Choroid plexus epithelial cell (primary cell): ENCODE results near the gene MICAL3.
"Not testable (repeated sequence)": the region's sequence is repeated elsewhere in the genome, so short reads cannot be mapped to it uniquely, and the experiment has no call there.

Experiments used
- DNase-seq: peaks from one replicate; pipeline ENCODE4 v3.0.0-alpha.2; 2010; ENCODE audit warnings: low read depth
- H3K4me3 ChIP-seq: 2 replicates; pipeline ENCODE4 v1.5.1; 2011; ENCODE audit warnings: low read depth, mild to moderate bottlenecking, control low read depth, low read length, moderate library complexity
- TF ChIP-seq, protein P1 (sequence below): conservative IDR thresholded peaks from 2 replicates; pipeline ENCODE4 v1.5.1; 2011; ENCODE audit warnings: low read depth, mild to moderate bottlenecking, control low read depth, inconsistent platforms, low read length, moderate library complexity

Gene MICAL3

DNA sequence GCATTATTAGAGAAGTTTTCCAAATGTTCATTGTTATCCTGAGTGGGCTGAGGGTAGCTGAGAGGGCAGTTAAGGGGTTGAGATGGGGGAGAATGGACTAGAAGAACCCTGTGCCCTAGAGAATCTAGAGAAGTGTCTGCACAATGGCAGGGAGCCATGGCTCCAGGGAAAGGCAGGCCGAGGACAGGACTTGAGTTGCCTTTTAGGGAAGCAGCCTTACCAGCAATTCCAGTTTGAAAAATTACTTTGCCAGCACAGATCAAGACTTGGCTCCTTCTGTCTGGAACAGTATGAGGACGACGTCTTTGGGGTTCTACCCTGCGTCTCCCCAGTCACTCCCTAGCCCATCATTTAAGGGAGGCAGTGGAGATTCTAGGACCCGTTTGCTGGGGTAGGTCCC, 25.7 kb upstream of the MICAL3 start:
- H3K4me3 ChIP-seq: no peak overlapping the region
- DNase-seq: no peak
- TF ChIP-seq, protein P1, sequence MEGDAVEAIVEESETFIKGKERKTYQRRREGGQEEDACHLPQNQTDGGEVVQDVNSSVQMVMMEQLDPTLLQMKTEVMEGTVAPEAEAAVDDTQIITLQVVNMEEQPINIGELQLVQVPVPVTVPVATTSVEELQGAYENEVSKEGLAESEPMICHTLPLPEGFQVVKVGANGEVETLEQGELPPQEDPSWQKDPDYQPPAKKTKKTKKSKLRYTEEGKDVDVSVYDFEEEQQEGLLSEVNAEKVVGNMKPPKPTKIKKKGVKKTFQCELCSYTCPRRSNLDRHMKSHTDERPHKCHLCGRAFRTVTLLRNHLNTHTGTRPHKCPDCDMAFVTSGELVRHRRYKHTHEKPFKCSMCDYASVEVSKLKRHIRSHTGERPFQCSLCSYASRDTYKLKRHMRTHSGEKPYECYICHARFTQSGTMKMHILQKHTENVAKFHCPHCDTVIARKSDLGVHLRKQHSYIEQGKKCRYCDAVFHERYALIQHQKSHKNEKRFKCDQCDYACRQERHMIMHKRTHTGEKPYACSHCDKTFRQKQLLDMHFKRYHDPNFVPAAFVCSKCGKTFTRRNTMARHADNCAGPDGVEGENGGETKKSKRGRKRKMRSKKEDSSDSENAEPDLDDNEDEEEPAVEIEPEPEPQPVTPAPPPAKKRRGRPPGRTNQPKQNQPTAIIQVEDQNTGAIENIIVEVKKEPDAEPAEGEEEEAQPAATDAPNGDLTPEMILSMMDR: no peak

DNA sequence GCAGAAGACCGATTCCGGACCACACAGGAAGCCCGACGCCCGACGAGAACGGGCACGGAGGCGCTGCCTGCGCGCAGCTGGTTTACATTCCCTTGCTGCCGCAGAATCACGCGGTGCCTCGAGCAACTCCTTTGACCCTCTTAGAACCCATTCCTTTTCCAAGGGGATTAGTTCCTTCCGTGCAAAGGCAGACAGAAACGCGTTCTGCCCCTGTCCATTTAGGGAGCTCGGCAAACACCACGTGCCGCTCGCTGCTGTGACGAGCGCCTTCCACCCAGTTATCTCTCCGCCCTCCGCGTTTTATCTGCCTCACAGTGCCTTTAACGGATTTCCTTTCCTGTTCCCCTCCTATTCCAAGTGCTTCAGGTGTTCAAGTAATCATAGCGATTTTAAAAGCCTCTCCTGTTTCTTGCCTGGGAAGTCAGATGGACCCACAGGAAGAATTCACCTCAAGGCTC, 24.1 kb upstream of the MICAL3 start:
- peak overlapping the region; percentile 49 for H3K4me3 ChIP-seq
- TF ChIP-seq, protein P1: no peak

DNA sequence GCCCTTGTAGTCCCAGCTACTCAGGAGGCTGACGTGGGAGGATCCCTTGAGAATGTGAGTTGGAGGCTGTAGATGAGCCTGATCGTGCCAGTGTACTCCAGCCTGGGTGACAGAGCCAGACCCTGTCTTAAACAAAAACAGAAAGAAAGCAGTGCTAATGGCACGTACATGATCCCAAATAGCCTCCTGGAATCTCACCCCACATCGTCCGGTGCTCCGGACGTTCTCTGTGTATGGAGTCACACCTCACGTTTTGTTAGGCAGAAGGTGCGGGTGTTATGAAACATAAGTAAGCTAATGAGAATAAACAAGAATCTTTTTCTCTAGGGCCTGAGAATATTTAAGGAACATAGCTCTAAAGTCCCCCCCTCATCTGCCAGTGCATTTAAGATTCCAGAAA, 23.7 kb upstream of the MICAL3 start:
- H3K4me3 ChIP-seq: peak overlapping the region; percentile 49
- DNase-seq: no peak
- TF ChIP-seq, protein P1: no peak

More for the DNA sequence above, 24.1 kb upstream of the MICAL3 start:
- peak; percentile 57 for DNase-seq

DNA sequence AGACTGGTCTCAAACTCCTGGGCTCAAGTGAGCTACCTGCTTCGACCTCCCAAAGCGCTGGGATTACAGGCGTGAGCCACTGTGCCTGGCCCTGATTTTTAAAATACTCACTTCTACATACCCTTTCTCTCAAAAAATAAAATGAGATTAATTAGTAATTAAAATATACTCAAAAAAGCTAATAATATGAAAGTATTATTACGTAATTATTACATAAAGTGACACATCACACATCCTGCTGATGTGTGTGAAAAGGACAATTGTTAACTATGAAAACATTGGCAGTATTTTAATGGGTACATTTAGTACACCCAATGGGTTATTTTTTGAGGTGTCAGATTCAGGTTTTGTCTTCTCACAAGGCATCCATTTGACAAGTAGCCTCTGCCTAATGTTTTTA, 21.4 kb upstream of the MICAL3 start:
- TF ChIP-seq, protein P1: no peak
- DNase-seq: no peak
- H3K4me3 ChIP-seq: no peak overlapping the region

DNA sequence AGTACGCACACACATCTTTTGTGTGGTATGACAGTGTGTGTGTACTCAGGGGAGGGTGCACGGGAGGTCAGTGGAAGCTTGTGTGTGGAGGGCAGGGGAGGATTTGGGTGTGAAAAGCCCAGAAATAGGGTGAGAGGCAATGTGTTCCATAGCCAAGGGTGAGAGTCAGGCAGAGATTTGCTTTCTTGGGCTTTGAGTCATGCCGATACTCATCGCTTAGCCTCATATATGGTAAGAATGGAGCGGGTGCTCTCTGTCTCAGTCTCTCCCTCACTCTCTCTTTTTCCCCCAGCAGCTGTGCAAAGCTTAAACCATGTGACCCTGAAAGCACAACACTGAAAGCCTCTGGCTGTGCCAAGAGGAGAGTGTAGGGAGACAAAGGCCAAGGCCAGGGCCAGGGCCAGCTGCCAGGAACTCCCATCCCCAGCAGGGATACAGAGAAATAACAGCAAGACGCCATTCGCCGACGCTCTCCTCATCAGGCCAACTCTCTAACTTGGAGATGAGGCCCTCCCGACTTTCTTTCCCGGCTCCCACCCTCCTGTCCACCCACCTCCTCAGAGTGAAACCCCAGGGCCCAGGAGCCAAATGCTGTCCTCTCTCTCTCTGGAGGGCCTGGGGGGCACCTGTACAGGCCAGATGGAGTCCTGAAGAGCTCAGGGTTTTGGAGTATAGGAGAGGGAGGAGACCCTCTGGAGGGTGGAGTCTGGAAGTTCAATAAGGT, 20.3 kb upstream of the MICAL3 start:
- DNase-seq: peak; percentile 86
- TF ChIP-seq, protein P1: no peak

DNA sequence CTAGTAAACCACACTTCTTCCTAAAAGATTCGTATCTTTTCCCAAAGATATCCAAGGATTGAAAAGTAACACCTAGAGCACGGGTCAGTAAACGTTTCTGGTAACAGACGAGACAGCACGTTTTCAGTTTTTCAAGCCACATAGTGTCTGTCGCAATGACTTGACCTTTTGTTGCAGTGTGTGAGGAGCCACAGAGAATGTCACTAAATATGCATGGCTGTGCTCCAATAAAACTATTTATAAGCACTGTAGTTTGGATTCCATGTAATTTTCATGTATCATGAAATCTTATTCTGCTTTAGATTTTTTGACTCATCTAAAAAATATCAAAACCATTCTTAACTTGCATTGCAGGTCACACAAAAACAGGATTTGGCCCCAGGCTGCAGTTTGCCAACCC, 18.3 kb upstream of the MICAL3 start:
- no peak for DNase-seq
- H3K4me3 ChIP-seq: no peak overlapping the region
- TF ChIP-seq, protein P1: no peak

More for the DNA sequence above, 20.3 kb upstream of the MICAL3 start:
- no peak overlapping the region for H3K4me3 ChIP-seq

DNA sequence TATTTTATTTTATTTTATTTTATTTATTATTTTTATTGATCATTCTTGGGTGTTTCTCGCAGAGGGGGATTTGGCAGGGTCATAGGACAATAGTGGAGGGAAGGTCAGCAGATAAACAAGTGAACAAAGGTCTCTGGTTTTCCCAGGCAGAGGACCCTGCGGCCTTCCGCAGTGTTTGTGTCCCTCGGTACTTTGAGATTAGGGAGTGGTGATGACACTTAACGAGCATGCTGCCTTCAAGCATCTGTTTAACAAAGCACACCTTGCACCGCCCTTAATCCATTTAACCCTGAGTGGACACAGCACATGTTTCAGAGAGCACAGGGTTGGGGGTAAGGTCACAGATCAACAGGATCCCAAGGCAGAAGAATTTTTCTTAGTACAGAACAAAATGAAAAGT, 16.5 kb upstream of the MICAL3 start:
- DNase-seq, H3K4me3 ChIP-seq: not testable (repeated sequence)
